Fibroblast of mammary gland (primary cell): ENCODE data around the gene WFIKKN1.
A peak's percentile ranks its signal among the peaks of the same experiment; 100 is the strongest.

Source experiments
- DNase-seq: peaks from one replicate; pipeline ENCODE4 v3.0.0-alpha.2; 2010; ENCODE audit warnings: low read depth
- H3K4me3 ChIP-seq: 2 replicates; pipeline ENCODE4 v1.5.1; 2011; ENCODE audit warnings: low read depth, mild to moderate bottlenecking, low read length, moderate library complexity; ENCODE audit not compliant: control insufficient read depth
- CTCF ChIP-seq: conservative IDR thresholded peaks from 2 replicates; pipeline ENCODE4 v1.5.1; 2011; ENCODE audit warnings: low read depth, low read length, inconsistent platforms; ENCODE audit not compliant: control insufficient read depth, insufficient read depth

The WFIKKN1 gene

GRCh38 chr16:659618-660017 lies 28.8 kb downstream of the WFIKKN1 start:
- H3K4me3 ChIP-seq = no peak overlapping the region
- DNase-seq = no peak
- TF ChIP-seq CTCF = no peak

DNA sequence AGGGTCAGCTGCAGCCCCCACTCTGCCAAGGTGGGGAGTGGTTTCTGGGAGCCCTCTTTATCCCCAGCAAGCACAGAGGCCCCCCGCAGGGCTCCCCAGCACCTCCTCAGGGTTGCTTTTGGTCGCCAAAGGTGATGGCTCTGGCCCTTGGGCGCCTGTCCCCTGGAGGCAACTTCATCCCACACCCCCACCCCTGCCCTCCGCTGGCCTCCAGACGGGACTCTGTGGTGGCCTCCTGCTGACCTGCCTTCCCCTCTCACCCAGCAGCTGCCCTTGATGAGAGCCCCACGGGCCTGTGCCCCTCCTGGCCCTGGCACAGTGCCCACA lies 29.3 kb downstream of the WFIKKN1 start:
- DNase-seq = no peak
- TF ChIP-seq CTCF = no peak
- no peak overlapping the region for H3K4me3 ChIP-seq

GRCh38 chr16:660459-661183 lies 29.8 kb downstream of the WFIKKN1 start:
- TF ChIP-seq CTCF = peak; percentile 56
- H3K4me3 ChIP-seq = no peak overlapping the region
- DNase-seq = peak; percentile 91

DNA sequence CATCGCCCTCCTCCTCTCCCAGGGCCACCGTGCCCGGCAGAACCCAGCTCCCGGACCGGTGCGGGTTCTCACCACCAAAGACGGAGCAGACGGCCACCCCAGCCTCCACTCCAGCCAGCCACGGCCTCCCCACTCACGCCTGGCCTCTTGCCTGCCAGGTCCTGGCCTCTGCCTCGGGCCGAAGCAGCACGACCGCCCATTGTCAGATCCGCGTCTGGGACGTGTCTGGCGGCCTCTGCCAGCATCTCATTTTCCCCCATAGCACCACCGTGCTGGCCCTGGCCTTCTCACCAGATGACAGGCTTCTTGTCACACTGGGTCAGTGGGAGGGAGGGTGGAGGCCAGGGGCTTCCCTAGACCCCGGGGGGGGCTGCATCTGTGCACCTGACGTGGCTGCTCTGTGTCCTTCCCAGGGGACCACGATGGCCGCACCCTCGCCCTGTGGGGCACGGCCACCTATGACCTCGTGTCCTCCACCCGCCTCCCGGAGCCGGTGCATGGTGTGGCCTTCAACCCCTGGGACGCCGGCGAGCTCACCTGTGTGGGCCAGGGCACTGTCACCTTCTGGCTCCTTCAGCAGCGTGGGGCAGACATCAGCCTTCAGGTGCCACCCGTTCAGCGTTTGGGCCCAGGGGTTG lies 30.5 kb downstream of the WFIKKN1 start:
- no peak for DNase-seq
- TF ChIP-seq CTCF = no peak
- H3K4me3 ChIP-seq = no peak overlapping the region

DNA sequence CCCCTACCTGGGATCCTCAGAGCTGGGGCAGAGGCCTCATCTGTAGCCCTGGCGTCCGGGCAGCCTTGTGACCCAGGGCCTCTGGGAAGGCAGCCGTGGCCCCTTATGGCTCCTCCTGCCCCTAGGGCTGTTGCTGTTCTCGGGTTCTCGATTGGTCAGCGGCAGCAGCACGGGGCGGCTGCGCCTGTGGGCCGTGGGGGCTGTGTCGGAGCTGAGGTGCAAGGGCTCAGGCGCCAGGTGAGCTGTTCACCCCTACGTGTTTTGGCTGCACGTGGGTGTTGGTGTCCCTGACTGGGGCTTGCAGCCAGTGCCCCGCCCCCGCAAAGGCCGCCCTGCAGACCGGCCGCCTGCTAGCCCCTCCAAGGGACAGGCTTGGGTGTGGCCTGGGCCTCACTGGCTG lies 31.3 kb downstream of the WFIKKN1 start:
- no peak for DNase-seq
- TF ChIP-seq CTCF = no peak
- no peak overlapping the region for H3K4me3 ChIP-seq

DNA sequence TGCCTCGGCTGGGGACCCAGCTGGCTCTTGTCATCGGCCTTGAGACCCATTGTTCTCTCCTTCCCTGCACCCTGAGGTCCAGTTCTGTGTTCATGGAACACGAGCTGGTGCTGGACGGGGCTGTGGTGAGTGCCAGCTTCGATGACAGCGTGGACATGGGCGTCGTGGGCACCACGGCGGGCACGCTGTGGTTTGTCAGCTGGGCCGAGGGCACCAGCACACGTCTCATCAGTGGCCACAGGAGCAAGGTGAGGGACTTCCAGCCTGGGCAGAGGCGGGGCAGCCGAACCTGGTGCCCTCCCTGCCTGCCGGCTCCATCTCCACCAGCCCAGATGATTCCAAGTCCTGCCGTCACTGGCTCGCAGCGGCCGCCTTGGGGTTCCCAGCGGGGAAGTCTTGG lies 31.8 kb downstream of the WFIKKN1 start:
- no peak for DNase-seq
- H3K4me3 ChIP-seq = no peak overlapping the region
- TF ChIP-seq CTCF = no peak
